H9 (cell line): ENCODE results near the gene GPR32. TPM values are rescaled to one million over a fixed set of nuclear protein-coding genes. Genes with fewer than 3 reads are reported as not detected.

Experiments used
- DNase-seq: peaks from one replicate; pipeline ENCODE4 v3.0.0-alpha.2; 2017
- H2AFZ ChIP-seq: one replicate; pipeline ENCODE4 v1.6.1; 2013; ENCODE audit warnings: mild to moderate bottlenecking, low read length, control low read depth, moderate library complexity
- H2AK5ac ChIP-seq: 2 replicates; pipeline ENCODE4 v1.6.1; 2013; ENCODE audit warnings: low read length, control low read depth, mixed read lengths; ENCODE audit not compliant: insufficient read length
- H2BK120ac ChIP-seq: one replicate; pipeline ENCODE4 v1.6.1; 2013; ENCODE audit warnings: low read depth, mild to moderate bottlenecking, low read length, control low read depth, inconsistent platforms; ENCODE audit not compliant: poor library complexity, severe bottlenecking
- H2BK12ac ChIP-seq: 2 replicates; pipeline ENCODE4 v1.6.1; 2013; ENCODE audit warnings: low read length, control low read depth, mixed read lengths, low read depth; ENCODE audit not compliant: insufficient read length
- H2BK15ac ChIP-seq: 2 replicates; pipeline ENCODE4 v1.6.1; 2013; ENCODE audit warnings: low read depth, low read length, control low read depth
- H2BK20ac ChIP-seq: one replicate; pipeline ENCODE4 v1.6.1; 2013; ENCODE audit warnings: low read depth, mild to moderate bottlenecking, low read length, control low read depth, inconsistent platforms; ENCODE audit not compliant: poor library complexity, severe bottlenecking
- H2BK5ac ChIP-seq: 2 replicates; pipeline ENCODE4 v1.6.1; 2013; ENCODE audit warnings: low read length, control low read depth, mixed read lengths; ENCODE audit not compliant: insufficient read length
- H3K14ac ChIP-seq: 2 replicates; pipeline ENCODE4 v1.6.1; 2013; ENCODE audit warnings: low read length, control low read depth; ENCODE audit not compliant: insufficient read depth
- H3K18ac ChIP-seq: 2 replicates; pipeline ENCODE4 v1.6.1; 2013; ENCODE audit warnings: low read depth, mild to moderate bottlenecking, mixed read lengths, low read length, control low read depth; ENCODE audit not compliant: insufficient read length
- H3K23ac ChIP-seq: 2 replicates; pipeline ENCODE4 v1.6.1; 2013; ENCODE audit warnings: low read length, control low read depth, mixed read lengths, low read depth; ENCODE audit not compliant: insufficient read length
- H3K23me2 ChIP-seq: 2 replicates; pipeline ENCODE4 v1.6.1; 2013; ENCODE audit warnings: low read depth, mild to moderate bottlenecking, mixed read lengths, low read length, control low read depth; ENCODE audit not compliant: insufficient read length, poor library complexity, severe bottlenecking
- H3K27ac ChIP-seq: 2 replicates; pipeline ENCODE4 v1.5.1; 2013; ENCODE audit warnings: low read length, control low read depth, mixed read lengths, low read depth; ENCODE audit not compliant: insufficient read length
- H3K27me3 ChIP-seq: 2 replicates; pipeline ENCODE4 v1.6.1; 2013; ENCODE audit warnings: low read length, control low read depth, inconsistent platforms; ENCODE audit not compliant: insufficient read depth
- H3K4ac ChIP-seq: 2 replicates; pipeline ENCODE4 v1.6.1; 2013; ENCODE audit warnings: low read depth, mild to moderate bottlenecking, control low read depth, inconsistent platforms, low read length, moderate library complexity
- H3K4me1 ChIP-seq: 2 replicates; pipeline ENCODE4 v1.6.1; 2013; ENCODE audit warnings: low read length, control low read depth, inconsistent platforms; ENCODE audit not compliant: insufficient read depth
- H3K4me2 ChIP-seq: 2 replicates; pipeline ENCODE4 v1.6.1; 2013; ENCODE audit warnings: low read length, control low read depth, mixed read lengths; ENCODE audit not compliant: insufficient read length, insufficient read depth
- H3K56ac ChIP-seq: 2 replicates; pipeline ENCODE4 v1.6.1; 2013; ENCODE audit warnings: low read depth, mild to moderate bottlenecking, mixed read lengths, low read length, control low read depth; ENCODE audit not compliant: insufficient read length
- H3K79me1 ChIP-seq: 2 replicates; pipeline ENCODE4 v1.6.1; 2013; ENCODE audit warnings: low read depth, mild to moderate bottlenecking, moderate library complexity, low read length, control low read depth, inconsistent platforms; ENCODE audit not compliant: insufficient read depth, poor library complexity, severe bottlenecking
- H3K79me2 ChIP-seq: 2 replicates; pipeline ENCODE4 v1.6.1; 2013; ENCODE audit warnings: low read length, control low read depth, inconsistent platforms; ENCODE audit not compliant: insufficient read depth
- H3K9ac ChIP-seq: 2 replicates; pipeline ENCODE4 v1.6.1; 2013; ENCODE audit warnings: low read length, control low read depth, mixed read lengths; ENCODE audit not compliant: insufficient read length; ENCODE audit errors: extremely low read depth
- H3K9me3 ChIP-seq: one replicate; pipeline ENCODE4 v1.6.1; 2013; ENCODE audit warnings: low read depth, low read length, inconsistent platforms; ENCODE audit not compliant: control insufficient read depth
- H3T11ph ChIP-seq: one replicate; pipeline ENCODE4 v1.6.1; 2013; ENCODE audit warnings: mild to moderate bottlenecking, low read length, control low read depth, inconsistent platforms
- H4K20me1 ChIP-seq: one replicate; pipeline ENCODE4 v1.6.1; 2013; ENCODE audit not compliant: control insufficient read depth, insufficient read length, insufficient read depth
- H4K5ac ChIP-seq: 2 replicates; pipeline ENCODE4 v1.6.1; 2013; ENCODE audit warnings: low read depth, mild to moderate bottlenecking, mixed read lengths, low read length, control low read depth; ENCODE audit not compliant: insufficient read length
- H4K8ac ChIP-seq: replicated peaks from 2 replicates; pipeline ENCODE4 v1.6.1; 2013; ENCODE audit warnings: low read length, control low read depth, mixed read lengths, low read depth; ENCODE audit not compliant: insufficient read length
- H4K91ac ChIP-seq: 2 replicates; pipeline ENCODE4 v1.6.1; 2013; ENCODE audit warnings: low read depth, mild to moderate bottlenecking, moderate library complexity, mixed read lengths, low read length, control low read depth; ENCODE audit not compliant: insufficient read length
- H3K27ac Mint-ChIP-seq, 3 experiments: 2 replicates in 2 of 3; 3 replicates in 1 of 3; pipeline ENCODE4 v1.8.0; 2020 to 2021; ENCODE audit warnings: mixed read lengths in 3 of 3, mild to moderate bottlenecking in 1 of 3, moderate library complexity in 1 of 3
- H3K27me3 Mint-ChIP-seq: 2 replicates; pipeline ENCODE4 v1.8.0; 2021; ENCODE audit warnings: low read depth, mild to moderate bottlenecking, moderate library complexity, mixed read lengths
- H3K36me3 Mint-ChIP-seq, 3 experiments: 2 replicates in 2 of 3; 3 replicates in 1 of 3; pipeline ENCODE4 v1.8.0; 2020 to 2021; ENCODE audit warnings: low read depth in 3 of 3, mixed read lengths in 3 of 3; ENCODE audit not compliant: insufficient read depth in 1 of 3
- H3K4me1 Mint-ChIP-seq, 2 experiments: 2 replicates each; pipeline ENCODE4 v1.8.0; 2020; ENCODE audit warnings: mixed read lengths in 2 of 2
- H3K4me3 Mint-ChIP-seq, 2 experiments: 2 replicates in 1 of 2; 3 replicates in 1 of 2; pipeline ENCODE4 v1.8.0; 2020 to 2021; ENCODE audit warnings: mild to moderate bottlenecking in 2 of 2, mixed read lengths in 2 of 2, moderate library complexity in 1 of 2
- H3K9me3 Mint-ChIP-seq, 2 experiments: 2 replicates in 1 of 2; 3 replicates in 1 of 2; pipeline ENCODE4 v1.8.0; 2020; ENCODE audit warnings: mild to moderate bottlenecking in 2 of 2, mixed read lengths in 2 of 2, moderate library complexity in 1 of 2
- CTCF ChIP-seq: fragments of 200-600 bp; sonication (generic); conservative IDR thresholded peaks from 3 replicates; pipeline ENCODE4 v1.8.0; 2021; ENCODE audit warnings: antibody characterized with exemption, mild to moderate bottlenecking
- WGBS: extraction: QIAGEN DNeasy Blood & Tissue Kit; methylation state at CpG from one replicate; pipeline ENCODE4 v1.1.7; 2013; ENCODE audit warnings: missing lambda C conversion rate, low lambda C conversion rate, mixed read lengths; ENCODE audit not compliant: insufficient read length; ENCODE audit errors: extremely low coverage; 5-methylcytosine and 5-hydroxymethylcytosine counted together
- total RNA-seq: library from RNA; stranded (reverse); gene quantifications from 2 replicates; pipeline ENCODE4 v1.2.1, GENCODE V29; 2021

The GPR32 gene
- total RNA-seq, 1 experiment from 2014 or later: not detected

GRCh38 chr19:50797429-50797780 lies 27.1 kb downstream of the GPR32 start:
- Histone ChIP-seq H2BK12ac (no peak overlapping the region), H2BK120ac (no peak overlapping the region), H3K23me2 (no peaks in the 10 kb centered on the region), H3T11ph (no peak overlapping the region), H3K79me2 (peaks cover 6% of the 10 kb centered on the region; the same call in 1 of the 2 replicates), H2AFZ (no peak overlapping the region), H3K4me1 (no peaks in the 10 kb centered on the region), H3K18ac (no peak overlapping the region), H3K27me3 (no peaks in the 10 kb centered on the region), H2AK5ac (no peak overlapping the region), H4K8ac (no peak overlapping the region), H4K20me1 (peaks cover 4% of the 10 kb centered on the region), H3K4me2 (no peak overlapping the region), H3K56ac (no peak overlapping the region), H2BK15ac (no peak overlapping the region), H4K91ac (no peak overlapping the region), H2BK20ac (no peak overlapping the region), H3K9ac (no peak overlapping the region), H3K23ac (no peak overlapping the region), H4K5ac (no peak overlapping the region), H3K4ac (no peak overlapping the region), H2BK5ac (no peak overlapping the region), H3K9me3 (no peaks in the 10 kb centered on the region), H3K27ac (no peak overlapping the region), H3K79me1 (peaks cover 5% of the 10 kb centered on the region), H3K14ac (no peak overlapping the region)
- no CpG with 5 or more reads among the region's 7 CpGs for WGBS
- DNase-seq: no peak
- Mint-ChIP-seq H3K9me3 (no peaks in the 10 kb centered on the region), H3K27me3 (no peaks in the 10 kb centered on the region; the same call in 1 of the 2 replicates), H3K4me3 (no peak overlapping the region), H3K36me3 (peaks cover 31 to 71% (median 51%) of the 10 kb centered on the region in 3 experiments; a peak in 6 of 7 replicates), H3K4me1 (peaks cover 20 to 26% of the 10 kb centered on the region in 2 experiments), H3K27ac (no peak overlapping the region; a peak in 1 of 7 replicates)
- no peak for TF ChIP-seq CTCF
